ENCODE data around the gene GPR119. TPM values are rescaled to one million over a fixed set of nuclear protein-coding genes. Genes with fewer than 3 reads are reported as not detected.
"Not testable (repeated sequence)": the region's sequence is repeated elsewhere in the genome, so short reads cannot be mapped to it uniquely, and the experiment has no call there.

The GPR119 gene
- total RNA-seq, 2 donors from 2014 or later: 1.2 TPM; not detected in 1

- DNase-seq (ENCODE audit: low spot score): no peak
- intact Hi-C loops (cut with DNase I): no loop called here
- no peaks in the 10 kb centered on the region for H3K36me3 ChIP-seq
- no peak for TF ChIP-seq CTCF (IDR thresholded peaks at IDR 0.05)
- TF ChIP-seq POLR2A (IDR thresholded peaks at IDR 0.05): no peak
- TF ChIP-seq POLR2AphosphoS5 (IDR thresholded peaks at IDR 0.05): no peak
- 67% methylated on average over 5 of the region's 5 CpGs for WGBS
- no peak overlapping the region for H3K4me3 ChIP-seq
- no peaks in the 10 kb centered on the region for H3K4me1 ChIP-seq (replicated peaks)
- H3K27ac ChIP-seq: no peak overlapping the region
- H3K27me3 ChIP-seq (replicated peaks; ENCODE audit: insufficient read depth): no peaks in the 10 kb centered on the region
- no peaks in the 10 kb centered on the region for H3K9me3 ChIP-seq
These were observed 934 bp upstream of the GPR119 start for GRCh38 chrX:130386408-130386808.

- Histone ChIP-seq H3K4me1 (replicated peaks) (no peaks in the 10 kb centered on the region), H3K36me3 (no peaks in the 10 kb centered on the region)
- 37% methylated on average over 5 of the region's 5 CpGs for WGBS
These were observed 7.3 kb downstream of the GPR119 start for GRCh38 chrX:130378024-130378669.

GRCh38 chrX:130376077-130376476 is 9.4 kb downstream of the GPR119 start:
- DNase-seq (ENCODE audit: low spot score): no peak
- Histone ChIP-seq H3K9me3 (no peaks in the 10 kb centered on the region), H3K4me1 (replicated peaks) (no peaks in the 10 kb centered on the region), H3K27me3 (replicated peaks; ENCODE audit: insufficient read depth) (no peaks in the 10 kb centered on the region), H3K27ac (no peak overlapping the region), H3K36me3 (no peaks in the 10 kb centered on the region), H3K4me3 (no peak overlapping the region)
- intact Hi-C loops (cut with DNase I): no loop called here
- no peak for TF ChIP-seq CTCF (IDR thresholded peaks at IDR 0.05)

More at GRCh38 chrX:130378024-130378669, 7.3 kb downstream of the GPR119 start:
- DNase-seq (ENCODE audit: low spot score): no peak
- Histone ChIP-seq H3K9me3 (no peaks in the 10 kb centered on the region), H3K27me3 (replicated peaks; ENCODE audit: insufficient read depth) (no peaks in the 10 kb centered on the region), H3K4me3 (no peak overlapping the region), H3K27ac (no peak overlapping the region)
- intact Hi-C loops (cut with DNase I): no loop called here
- TF ChIP-seq POLR2AphosphoS5 (IDR thresholded peaks at IDR 0.05) (no peak), POLR2A (IDR thresholded peaks at IDR 0.05) (no peak), CTCF (IDR thresholded peaks at IDR 0.05) (no peak)

GRCh38 chrX:130352050-130352449 is 33.4 kb downstream of the GPR119 start:
- H3K9me3 ChIP-seq; DNase-seq (ENCODE audit: low spot score); H3K27me3 ChIP-seq (replicated peaks; ENCODE audit: insufficient read depth); H3K27ac ChIP-seq; H3K4me3 ChIP-seq; H3K36me3 ChIP-seq; H3K4me1 ChIP-seq (replicated peaks); intact Hi-C loops (cut with DNase I): not testable (repeated sequence)
- 100% methylated on average over 1 of the region's 1 CpG for WGBS

- DNase-seq (ENCODE audit: low spot score): no peak
- Histone ChIP-seq H3K4me1 (replicated peaks) (no peaks in the 10 kb centered on the region), H3K36me3 (no peaks in the 10 kb centered on the region), H3K9me3 (no peaks in the 10 kb centered on the region), H3K27ac (no peak overlapping the region), H3K4me3 (no peak overlapping the region), H3K27me3 (replicated peaks; ENCODE audit: insufficient read depth) (no peaks in the 10 kb centered on the region)
- WGBS: 93% methylated on average over 3 of the region's 3 CpGs
- intact Hi-C loops (cut with DNase I): no loop called here
- TF ChIP-seq POLR2A (IDR thresholded peaks at IDR 0.05): no peak
These were observed 33.9 kb downstream of the GPR119 start for GRCh38 chrX:130351567-130351966.

- Histone ChIP-seq H3K36me3 (no peaks in the 10 kb centered on the region), H3K9me3 (no peaks in the 10 kb centered on the region), H3K27ac (no peak overlapping the region), H3K4me1 (replicated peaks) (no peaks in the 10 kb centered on the region), H3K27me3 (replicated peaks; ENCODE audit: insufficient read depth) (no peaks in the 10 kb centered on the region), H3K4me3 (no peak overlapping the region)
- TF ChIP-seq POLR2A (IDR thresholded peaks at IDR 0.05): no peak
- no peak for TF ChIP-seq CTCF (IDR thresholded peaks at IDR 0.05)
- TF ChIP-seq POLR2AphosphoS5 (IDR thresholded peaks at IDR 0.05): no peak
- intact Hi-C loops (cut with DNase I): no loop called here
- no peak for DNase-seq (ENCODE audit: low spot score)
- WGBS: 65% methylated on average over 1 of the region's 1 CpG
These were observed 38.2 kb downstream of the GPR119 start for GRCh38 chrX:130347321-130347720.
